ENCODE data around the gene NOL3. TPM values are rescaled to one million over a fixed set of nuclear protein-coding genes. Genes with fewer than 3 reads are reported as not detected.

Gene NOL3
- polyA plus RNA-seq, 3 donors, result 2.7 to 17.0 (median 3.8) TPM

GRCh38 chr16:67149276-67150046 lies 20.9 kb upstream of the NOL3 start:
- no peak for DNase-seq
- H3K4me3 ChIP-seq (replicated peaks in 1 of 3; ENCODE audit: low read depth in 2 of 3, low read length in 3 of 3), result no peak overlapping the region
- H3K9me3 ChIP-seq (replicated peaks in 1 of 2; ENCODE audit: control insufficient read depth in 1 of 2, insufficient read depth in 1 of 2, low read length in 2 of 2), result peaks cover 9 to 18% of the 10 kb centered on the region in 2 donors
- peaks cover 8 to 17% of the 10 kb centered on the region in 2 donors for H3K4me1 ChIP-seq (ENCODE audit: control insufficient read depth in 1 of 2, insufficient read depth in 2 of 2, low read length in 2 of 2)
- H3K27ac ChIP-seq (ENCODE audit: low read depth in 1 of 2, low read length in 2 of 2), result no peak overlapping the region
- H3K9ac ChIP-seq (ENCODE audit: insufficient read depth, low read length, poor library complexity, severe bottlenecking), result no peak overlapping the region
- peaks cover 37 to 57% (median 51%) of the 10 kb centered on the region in 3 donors for H3K27me3 Mint-ChIP-seq (ENCODE audit: low read depth in 3 of 3)
- WGBS (ENCODE audit: insufficient coverage), result 80% methylated on average over 77 of the region's 77 CpGs
- H3K4me2 ChIP-seq (replicated peaks; ENCODE audit: extremely low read depth, low read length, poor library complexity, severe bottlenecking), result peak overlapping the region; percentile 66
- H3K4me3 Mint-ChIP-seq, result peak overlapping the region in 1 of 2 donors; percentile 66
- peaks cover 13 to 50% of the 10 kb centered on the region in 2 donors for H3K27me3 ChIP-seq (ENCODE audit: control insufficient read depth in 2 of 2, insufficient read depth in 2 of 2, low read length in 2 of 2)
- peaks cover 13% of the 10 kb centered on the region for H3K4me1 Mint-ChIP-seq
- H3K9me3 Mint-ChIP-seq, result peaks cover 7 to 19% (median 12%) of the 10 kb centered on the region in 7 donors
- peak overlapping the region in 1 of 7 donors; percentile 68 for H3K27ac Mint-ChIP-seq
- no peak overlapping the region for H2AFZ ChIP-seq (ENCODE audit: insufficient read depth, low read depth, low read length, poor library complexity, severe bottlenecking)
- TF ChIP-seq CTCF (IDR thresholded peaks at IDR 0.05), result no peak
- H3K79me2 ChIP-seq (ENCODE audit: insufficient read depth, low read length), result no peaks in the 10 kb centered on the region
- H4K20me1 ChIP-seq (ENCODE audit: insufficient read depth, low read length), result peaks cover 86% of the 10 kb centered on the region
- H3K36me3 Mint-ChIP-seq, result peaks cover 51 to 54% of the 10 kb centered on the region in 2 donors
- intact Hi-C loops (cut with micrococcal nuclease), result no loop called here
- peaks cover 45 to 48% of the 10 kb centered on the region in 2 donors for H3K36me3 ChIP-seq (replicated peaks in 1 of 2; ENCODE audit: control insufficient read depth in 1 of 2, insufficient read depth in 2 of 2, low read length in 2 of 2)

DNA sequence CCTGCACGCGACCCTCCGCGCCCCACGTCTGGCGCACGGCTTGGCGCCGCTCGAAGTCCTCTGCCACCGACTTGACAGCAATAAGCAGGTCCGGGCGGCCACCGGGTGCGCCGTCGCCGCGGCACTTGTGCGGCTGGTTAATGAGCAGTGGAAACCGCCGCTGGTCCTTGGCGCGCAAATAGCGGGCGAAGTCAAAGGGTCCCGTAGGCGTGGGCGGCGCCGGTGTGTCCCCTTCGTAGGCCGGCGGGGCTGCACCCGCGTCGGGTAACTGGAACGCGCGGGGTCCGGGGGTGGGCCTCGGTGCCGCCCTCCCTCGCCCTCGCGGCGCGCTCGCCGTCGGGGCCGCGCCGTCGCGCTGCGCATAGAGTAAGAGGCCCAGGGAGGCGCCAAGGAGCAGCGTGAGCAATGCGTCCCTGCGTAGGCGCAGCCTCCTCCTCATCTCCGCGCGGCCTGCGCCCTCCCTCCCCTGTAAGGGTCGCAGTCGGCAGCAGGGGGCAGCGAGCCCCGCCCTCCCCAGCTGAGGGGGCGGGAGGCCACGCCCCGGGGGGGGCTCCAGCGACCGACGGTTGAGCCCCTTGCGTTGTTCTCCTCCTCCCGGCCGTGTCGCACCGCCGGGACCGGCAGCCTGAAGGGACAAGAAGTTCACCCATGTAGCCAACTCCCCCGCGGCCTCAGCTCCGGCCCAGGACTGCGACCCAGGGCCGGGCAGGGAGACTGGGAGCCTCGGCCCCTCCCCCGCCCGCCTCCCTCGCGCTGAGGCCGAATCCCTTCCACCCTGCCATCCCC lies 20.1 kb upstream of the NOL3 start:
- peaks cover 7 to 21% (median 12%) of the 10 kb centered on the region in 7 donors for H3K9me3 Mint-ChIP-seq
- H2AFZ ChIP-seq (ENCODE audit: insufficient read depth, low read depth, low read length, poor library complexity, severe bottlenecking), result peak overlapping the region; percentile 17

More for the DNA sequence above, 20.1 kb upstream of the NOL3 start:
- 10% methylated on average over 90 of the region's 94 CpGs for WGBS (ENCODE audit: insufficient coverage)
- Histone ChIP-seq H3K36me3 (replicated peaks in 1 of 2; ENCODE audit: control insufficient read depth in 1 of 2, insufficient read depth in 2 of 2, low read length in 2 of 2) (peaks cover 37 to 40% of the 10 kb centered on the region in 2 donors), H4K20me1 (ENCODE audit: insufficient read depth, low read length) (peaks cover 86% of the 10 kb centered on the region), H3K4me3 (replicated peaks in 1 of 3; ENCODE audit: low read depth in 2 of 3, low read length in 3 of 3) (peak overlapping the region in 1 of 3 experiments; percentile 63), H3K4me1 (ENCODE audit: control insufficient read depth in 1 of 2, insufficient read depth in 2 of 2, low read length in 2 of 2) (peaks cover 12 to 23% of the 10 kb centered on the region in 2 donors), H3K9me3 (replicated peaks in 1 of 2; ENCODE audit: control insufficient read depth in 1 of 2, insufficient read depth in 1 of 2, low read length in 2 of 2) (peaks cover 9 to 18% of the 10 kb centered on the region in 2 donors), H3K27me3 (ENCODE audit: control insufficient read depth in 2 of 2, insufficient read depth in 2 of 2, low read length in 2 of 2) (peaks cover 13 to 56% of the 10 kb centered on the region in 2 donors), H3K4me2 (replicated peaks; ENCODE audit: extremely low read depth, low read length, poor library complexity, severe bottlenecking) (peak overlapping the region; percentile 66), H3K9ac (ENCODE audit: insufficient read depth, low read length, poor library complexity, severe bottlenecking) (no peak overlapping the region), H3K79me2 (ENCODE audit: insufficient read depth, low read length) (no peaks in the 10 kb centered on the region), H3K27ac (ENCODE audit: low read depth in 1 of 2, low read length in 2 of 2) (no peak overlapping the region)
- Mint-ChIP-seq H3K36me3 (peaks cover 43 to 46% of the 10 kb centered on the region in 2 donors), H3K27me3 (ENCODE audit: low read depth in 3 of 3) (peaks cover 40 to 64% (median 55%) of the 10 kb centered on the region in 3 donors), H3K4me3 (peak overlapping the region in 1 of 2 donors; percentile 77), H3K4me1 (peaks cover 15% of the 10 kb centered on the region), H3K27ac (no peak overlapping the region)
- no peak for DNase-seq
- TF ChIP-seq CTCF (IDR thresholded peaks at IDR 0.05), result no peak
- intact Hi-C loops (cut with micrococcal nuclease), result no loop called here

Measured in CD14-positive monocyte (primary cell).